ENCODE results near the gene CACNA2D3.

The CACNA2D3 gene

GRCh38 chr3:54810401-54810800 lies 688.0 kb downstream of the CACNA2D3 start:
- H3K4me3 ChIP-seq (ENCODE audit: control insufficient read depth, low read depth, low read length): no peak overlapping the region
- no peak for DNase-seq (ENCODE audit: low read depth)
- TF ChIP-seq, protein P1, sequence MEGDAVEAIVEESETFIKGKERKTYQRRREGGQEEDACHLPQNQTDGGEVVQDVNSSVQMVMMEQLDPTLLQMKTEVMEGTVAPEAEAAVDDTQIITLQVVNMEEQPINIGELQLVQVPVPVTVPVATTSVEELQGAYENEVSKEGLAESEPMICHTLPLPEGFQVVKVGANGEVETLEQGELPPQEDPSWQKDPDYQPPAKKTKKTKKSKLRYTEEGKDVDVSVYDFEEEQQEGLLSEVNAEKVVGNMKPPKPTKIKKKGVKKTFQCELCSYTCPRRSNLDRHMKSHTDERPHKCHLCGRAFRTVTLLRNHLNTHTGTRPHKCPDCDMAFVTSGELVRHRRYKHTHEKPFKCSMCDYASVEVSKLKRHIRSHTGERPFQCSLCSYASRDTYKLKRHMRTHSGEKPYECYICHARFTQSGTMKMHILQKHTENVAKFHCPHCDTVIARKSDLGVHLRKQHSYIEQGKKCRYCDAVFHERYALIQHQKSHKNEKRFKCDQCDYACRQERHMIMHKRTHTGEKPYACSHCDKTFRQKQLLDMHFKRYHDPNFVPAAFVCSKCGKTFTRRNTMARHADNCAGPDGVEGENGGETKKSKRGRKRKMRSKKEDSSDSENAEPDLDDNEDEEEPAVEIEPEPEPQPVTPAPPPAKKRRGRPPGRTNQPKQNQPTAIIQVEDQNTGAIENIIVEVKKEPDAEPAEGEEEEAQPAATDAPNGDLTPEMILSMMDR (IDR thresholded peaks at IDR 0.05; ENCODE audit: control insufficient read depth, insufficient read depth, low read depth, low read length, missing control alignments): no peak

GRCh38 chr3:54814224-54814623 lies 691.9 kb downstream of the CACNA2D3 start:
- no peak for DNase-seq (ENCODE audit: low read depth)

DNA sequence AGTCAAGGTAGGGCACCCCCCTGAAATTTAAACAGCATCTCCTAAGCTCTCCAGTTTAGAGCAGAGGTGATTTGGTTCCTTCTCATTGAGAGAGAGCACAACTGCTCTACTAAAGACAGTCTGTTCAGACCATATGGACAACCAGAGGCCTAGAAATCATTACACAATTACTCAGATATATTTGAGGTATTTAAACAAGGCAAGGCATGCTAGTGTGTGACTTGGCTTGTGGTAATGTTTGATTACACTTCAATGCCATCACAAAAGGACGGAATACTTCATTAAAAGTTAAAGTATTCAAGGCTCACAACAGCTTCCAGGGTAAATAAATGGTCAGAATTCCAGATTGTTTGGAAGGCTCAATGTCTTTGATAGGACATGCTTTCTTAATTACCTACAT lies 695.3 kb downstream of the CACNA2D3 start:
- peak; percentile 27 for DNase-seq (ENCODE audit: low read depth)
- TF ChIP-seq, protein P1 (IDR thresholded peaks at IDR 0.05; ENCODE audit: control insufficient read depth, insufficient read depth, low read depth, low read length, missing control alignments): no peak
- no peak overlapping the region for H3K4me3 ChIP-seq (ENCODE audit: control insufficient read depth, low read depth, low read length)

More at GRCh38 chr3:54814224-54814623, 691.9 kb downstream of the CACNA2D3 start:
- TF ChIP-seq, protein P1 (IDR thresholded peaks at IDR 0.05; ENCODE audit: control insufficient read depth, insufficient read depth, low read depth, low read length, missing control alignments): no peak
- no peak overlapping the region for H3K4me3 ChIP-seq (ENCODE audit: control insufficient read depth, low read depth, low read length)

- H3K4me3 ChIP-seq (ENCODE audit: control insufficient read depth, low read depth, low read length): no peak overlapping the region
- DNase-seq (ENCODE audit: low read depth): no peak
- TF ChIP-seq, protein P1 (IDR thresholded peaks at IDR 0.05; ENCODE audit: control insufficient read depth, insufficient read depth, low read depth, low read length, missing control alignments): no peak
Measured at GRCh38 chr3:54818486-54818885, 696.1 kb downstream of the CACNA2D3 start.

DNA sequence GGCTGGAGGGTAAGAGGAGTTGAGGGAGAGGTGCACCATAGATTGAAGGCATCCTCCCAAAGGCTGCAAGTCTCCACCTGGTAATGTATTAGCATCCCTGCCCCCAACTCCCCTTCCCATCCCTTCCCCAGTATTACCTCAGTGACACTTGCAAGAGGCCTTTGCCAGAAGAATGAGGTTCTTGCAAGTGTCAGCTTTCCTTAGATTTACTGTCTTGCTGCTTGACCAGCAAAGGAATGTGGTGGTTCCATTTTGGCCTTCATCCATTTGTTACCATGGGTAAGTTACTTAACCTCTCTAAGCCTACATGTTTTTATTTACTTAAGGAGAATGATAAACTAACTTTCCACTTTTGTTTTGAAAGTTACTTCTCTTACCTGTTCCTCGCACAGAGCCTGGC lies 696.6 kb downstream of the CACNA2D3 start:
- TF ChIP-seq, protein P1 (IDR thresholded peaks at IDR 0.05; ENCODE audit: control insufficient read depth, insufficient read depth, low read depth, low read length, missing control alignments): no peak
- peak; percentile 10 for DNase-seq (ENCODE audit: low read depth)
- H3K4me3 ChIP-seq (ENCODE audit: control insufficient read depth, low read depth, low read length): no peak overlapping the region

DNA sequence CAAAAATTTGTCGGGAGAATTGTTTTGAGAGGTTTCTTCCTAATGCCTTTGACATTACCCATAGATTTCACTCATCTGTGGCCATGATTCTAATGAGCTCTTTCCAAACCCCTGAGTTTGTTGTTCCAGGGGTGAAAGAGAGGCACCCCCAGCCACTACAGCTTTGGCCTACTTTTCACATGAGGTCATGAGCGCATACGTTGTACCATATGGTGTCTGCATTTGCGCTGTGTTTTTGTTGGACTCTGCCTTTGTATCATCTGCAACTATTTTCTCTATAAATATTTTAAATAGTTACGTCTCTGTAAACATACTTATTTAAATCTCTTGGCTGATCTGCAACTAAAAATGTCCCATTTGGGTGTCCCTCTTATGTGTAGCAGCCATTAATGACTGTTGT lies 697.6 kb downstream of the CACNA2D3 start:
- DNase-seq (ENCODE audit: low read depth): no peak
- no peak overlapping the region for H3K4me3 ChIP-seq (ENCODE audit: control insufficient read depth, low read depth, low read length)
- TF ChIP-seq, protein P1 (IDR thresholded peaks at IDR 0.05; ENCODE audit: control insufficient read depth, insufficient read depth, low read depth, low read length, missing control alignments): no peak

- no peak overlapping the region for H3K4me3 ChIP-seq (ENCODE audit: control insufficient read depth, low read depth, low read length)
- TF ChIP-seq, protein P1 (IDR thresholded peaks at IDR 0.05; ENCODE audit: control insufficient read depth, insufficient read depth, low read depth, low read length, missing control alignments): no peak
- DNase-seq (ENCODE audit: low read depth): peak; percentile 47
Measured at GRCh38 chr3:54822206-54822605, 699.9 kb downstream of the CACNA2D3 start.

Data from AG09309 (cell line).